WERI-Rb-1 (cell line): ENCODE measurements around the gene TP53.
"Not testable (repeated sequence)": the region's sequence is repeated elsewhere in the genome, so short reads cannot be mapped to it uniquely, and the experiment has no call there.

Experiments
- DNase-seq: peaks from one replicate; pipeline ENCODE4 v3.0.0-alpha.2; 2020
- H3K27ac ChIP-seq: fragments of 250-450 bp; sonication (Bioruptor Pico); 2 replicates; pipeline ENCODE4 v1.5.1; 2020; ENCODE audit warnings: mild to moderate bottlenecking, moderate library complexity
- H3K27me3 ChIP-seq: fragments of 250-450 bp; sonication (Bioruptor Pico); 2 replicates; pipeline ENCODE4 v1.5.1; 2021; ENCODE audit warnings: mild to moderate bottlenecking, low read depth, moderate library complexity; ENCODE audit not compliant: insufficient read depth, severe bottlenecking
- H3K36me3 ChIP-seq: fragments of 250-450 bp; sonication (Bioruptor Pico); 2 replicates; pipeline ENCODE4 v1.5.1; 2020; ENCODE audit warnings: mild to moderate bottlenecking, moderate library complexity
- H3K4me3 ChIP-seq: 2 replicates; pipeline ENCODE4 v1.5.1; 2011; ENCODE audit warnings: low read depth, mild to moderate bottlenecking, control low read depth, low read length
- H3K9me3 ChIP-seq: fragments of 250-450 bp; sonication (Bioruptor Pico); 2 replicates; pipeline ENCODE4 v1.5.1; 2021; ENCODE audit warnings: mild to moderate bottlenecking, moderate library complexity; ENCODE audit not compliant: severe bottlenecking
- TF ChIP-seq, protein P1 (sequence below): IDR thresholded peaks from 2 replicates; pipeline ENCODE4 v1.5.1; 2011; ENCODE audit warnings: low read depth, mild to moderate bottlenecking, control low read depth, inconsistent platforms, low read length

Gene TP53

GRCh38 chr17:7647018-7647417, 40.3 kb downstream of the TP53 start:
- Histone ChIP-seq H3K27me3 (no peaks in the 10 kb centered on the region), H3K36me3 (no peaks in the 10 kb centered on the region), H3K27ac (no peak overlapping the region), H3K4me3 (no peak overlapping the region), H3K9me3 (no peaks in the 10 kb centered on the region)
- DNase-seq = no peak
- TF ChIP-seq, protein P1, sequence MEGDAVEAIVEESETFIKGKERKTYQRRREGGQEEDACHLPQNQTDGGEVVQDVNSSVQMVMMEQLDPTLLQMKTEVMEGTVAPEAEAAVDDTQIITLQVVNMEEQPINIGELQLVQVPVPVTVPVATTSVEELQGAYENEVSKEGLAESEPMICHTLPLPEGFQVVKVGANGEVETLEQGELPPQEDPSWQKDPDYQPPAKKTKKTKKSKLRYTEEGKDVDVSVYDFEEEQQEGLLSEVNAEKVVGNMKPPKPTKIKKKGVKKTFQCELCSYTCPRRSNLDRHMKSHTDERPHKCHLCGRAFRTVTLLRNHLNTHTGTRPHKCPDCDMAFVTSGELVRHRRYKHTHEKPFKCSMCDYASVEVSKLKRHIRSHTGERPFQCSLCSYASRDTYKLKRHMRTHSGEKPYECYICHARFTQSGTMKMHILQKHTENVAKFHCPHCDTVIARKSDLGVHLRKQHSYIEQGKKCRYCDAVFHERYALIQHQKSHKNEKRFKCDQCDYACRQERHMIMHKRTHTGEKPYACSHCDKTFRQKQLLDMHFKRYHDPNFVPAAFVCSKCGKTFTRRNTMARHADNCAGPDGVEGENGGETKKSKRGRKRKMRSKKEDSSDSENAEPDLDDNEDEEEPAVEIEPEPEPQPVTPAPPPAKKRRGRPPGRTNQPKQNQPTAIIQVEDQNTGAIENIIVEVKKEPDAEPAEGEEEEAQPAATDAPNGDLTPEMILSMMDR = no peak

DNA sequence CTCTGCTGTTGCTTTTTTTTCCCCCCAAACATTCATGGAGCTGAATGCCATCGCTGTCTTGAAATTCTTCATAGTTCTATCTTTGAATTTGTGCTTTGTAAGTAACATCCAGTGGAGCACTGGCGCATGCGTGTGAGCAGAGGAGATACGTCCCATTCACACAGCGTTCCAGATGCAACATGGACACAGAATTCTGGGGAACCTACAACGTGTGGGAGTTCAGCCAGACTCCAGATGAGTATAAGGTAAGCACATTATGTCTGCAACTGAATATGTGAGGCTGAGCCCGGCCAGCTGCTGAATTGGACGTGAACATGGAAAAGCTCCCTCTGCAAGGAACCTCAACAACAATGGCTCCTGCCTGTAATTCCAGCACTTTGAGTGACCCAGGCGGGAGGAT, 40.8 kb downstream of the TP53 start:
- Histone ChIP-seq H3K36me3 (no peaks in the 10 kb centered on the region), H3K9me3 (no peaks in the 10 kb centered on the region), H3K27ac (no peak overlapping the region), H3K27me3 (no peaks in the 10 kb centered on the region), H3K4me3 (no peak overlapping the region)
- TF ChIP-seq, protein P1 = no peak
- no peak for DNase-seq

- Histone ChIP-seq H3K27me3 (no peaks in the 10 kb centered on the region), H3K36me3 (no peaks in the 10 kb centered on the region), H3K4me3 (no peak overlapping the region), H3K9me3 (no peaks in the 10 kb centered on the region), H3K27ac (no peak overlapping the region)
- no peak for DNase-seq
- TF ChIP-seq, protein P1 = no peak
Measured at GRCh38 chr17:7644775-7645174, 42.5 kb downstream of the TP53 start.

GRCh38 chr17:7641635-7642034, 45.7 kb downstream of the TP53 start:
- H3K36me3 ChIP-seq, H3K27ac ChIP-seq, H3K27me3 ChIP-seq, H3K4me3 ChIP-seq, DNase-seq, H3K9me3 ChIP-seq: not testable (repeated sequence)

DNA sequence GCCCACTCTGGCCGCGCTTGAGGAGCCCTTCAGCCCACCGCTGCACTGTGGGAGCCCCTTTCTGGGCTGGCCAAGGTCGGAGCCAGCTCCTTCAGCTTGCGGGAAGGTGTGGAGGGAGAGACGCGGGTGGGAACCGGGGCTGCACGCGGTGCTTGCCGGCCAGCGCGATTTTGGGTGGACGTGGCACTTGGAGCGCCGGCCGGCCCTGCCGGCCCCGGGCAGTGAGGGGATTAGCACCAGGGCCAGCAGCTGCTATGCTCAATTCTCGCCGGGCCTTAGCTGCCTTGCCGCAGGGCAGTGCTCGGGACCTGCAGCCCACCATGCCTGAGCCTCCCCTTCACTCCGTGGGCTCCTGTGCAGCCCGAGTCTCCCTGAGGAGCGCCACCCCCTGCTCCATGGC, 46.5 kb downstream of the TP53 start:
- DNase-seq = no peak
- TF ChIP-seq, protein P1 = no peak
- H3K4me3 ChIP-seq = no peak overlapping the region
- no peaks in the 10 kb centered on the region for H3K27me3 ChIP-seq
- H3K27ac ChIP-seq = no peak overlapping the region
- H3K36me3 ChIP-seq = no peaks in the 10 kb centered on the region
- no peaks in the 10 kb centered on the region for H3K9me3 ChIP-seq

DNA sequence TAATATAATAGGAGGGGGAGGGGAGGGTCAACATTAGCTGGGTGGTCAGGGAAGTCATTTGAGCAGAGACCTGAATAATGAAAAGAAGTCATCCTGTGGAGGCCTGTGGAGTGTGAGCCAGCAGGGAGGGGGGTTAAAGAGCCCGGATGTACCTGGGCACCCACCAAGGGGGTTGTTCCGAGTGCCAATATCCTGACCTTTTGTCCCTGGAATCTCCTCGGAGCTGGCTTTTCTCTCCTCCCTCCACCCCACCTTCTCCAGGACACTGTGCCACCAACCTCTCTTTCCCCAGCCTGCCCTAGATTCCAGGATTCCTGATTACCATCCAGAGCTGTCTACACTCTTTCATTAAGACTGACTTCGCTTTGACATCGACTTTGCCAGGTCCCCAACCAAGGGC, 51.1 kb downstream of the TP53 start:
- no peak for DNase-seq
- Histone ChIP-seq H3K4me3 (no peak overlapping the region), H3K27me3 (no peaks in the 10 kb centered on the region), H3K9me3 (no peaks in the 10 kb centered on the region), H3K27ac (no peak overlapping the region), H3K36me3 (no peaks in the 10 kb centered on the region)
- TF ChIP-seq, protein P1 = no peak
